ENCODE data around the gene UNC50. TPM values are rescaled to one million over a fixed set of nuclear protein-coding genes. Genes with fewer than 3 reads are reported as not detected.

UNC50 gene
- total RNA-seq, 4 donors from 2014 or later, result 18.3 to 49.4 (median 36.3) TPM

DNA sequence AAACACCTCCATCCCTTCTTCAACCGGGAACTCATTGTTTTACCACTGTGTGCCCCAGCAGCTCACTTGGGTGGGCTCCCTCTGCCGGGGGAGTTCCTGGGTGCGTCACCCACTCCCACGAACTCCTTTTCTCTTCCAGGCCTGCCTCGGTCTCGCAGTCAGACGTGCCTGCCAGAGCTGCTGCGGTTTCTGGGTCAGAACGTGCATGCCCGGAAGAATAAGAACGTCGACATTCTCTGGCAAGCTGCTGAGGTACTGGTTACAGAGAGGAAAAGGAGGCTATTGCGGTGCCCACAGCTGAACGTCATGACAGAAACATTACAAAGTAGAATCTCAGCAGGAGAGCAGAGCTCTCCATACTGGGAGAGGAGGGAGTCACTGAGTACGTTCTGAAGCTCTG lies 35.7 kb upstream of the UNC50 start:
- H3K27me3 ChIP-seq, result no peaks in the 10 kb centered on the region
- DNase-seq, result no peak
- no peak overlapping the region for H3K27ac ChIP-seq
- H3K4me1 ChIP-seq, result peaks cover 0 to 12% (median 3%) of the 10 kb centered on the region in 3 donors
- H3K36me3 ChIP-seq, result peaks cover 4 to 86% (median 5%) of the 10 kb centered on the region in 3 donors
- no peak overlapping the region for H3K4me3 ChIP-seq
- 87% methylated on average over 12 to 14 of the region's 15 CpGs for WGBS, 2 donors
- intact Hi-C loops (cut with DNase I), result no loop called here
- TF ChIP-seq, protein P1, sequence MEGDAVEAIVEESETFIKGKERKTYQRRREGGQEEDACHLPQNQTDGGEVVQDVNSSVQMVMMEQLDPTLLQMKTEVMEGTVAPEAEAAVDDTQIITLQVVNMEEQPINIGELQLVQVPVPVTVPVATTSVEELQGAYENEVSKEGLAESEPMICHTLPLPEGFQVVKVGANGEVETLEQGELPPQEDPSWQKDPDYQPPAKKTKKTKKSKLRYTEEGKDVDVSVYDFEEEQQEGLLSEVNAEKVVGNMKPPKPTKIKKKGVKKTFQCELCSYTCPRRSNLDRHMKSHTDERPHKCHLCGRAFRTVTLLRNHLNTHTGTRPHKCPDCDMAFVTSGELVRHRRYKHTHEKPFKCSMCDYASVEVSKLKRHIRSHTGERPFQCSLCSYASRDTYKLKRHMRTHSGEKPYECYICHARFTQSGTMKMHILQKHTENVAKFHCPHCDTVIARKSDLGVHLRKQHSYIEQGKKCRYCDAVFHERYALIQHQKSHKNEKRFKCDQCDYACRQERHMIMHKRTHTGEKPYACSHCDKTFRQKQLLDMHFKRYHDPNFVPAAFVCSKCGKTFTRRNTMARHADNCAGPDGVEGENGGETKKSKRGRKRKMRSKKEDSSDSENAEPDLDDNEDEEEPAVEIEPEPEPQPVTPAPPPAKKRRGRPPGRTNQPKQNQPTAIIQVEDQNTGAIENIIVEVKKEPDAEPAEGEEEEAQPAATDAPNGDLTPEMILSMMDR (IDR thresholded peaks at IDR 0.05), result no peak
- no peak for TF ChIP-seq POLR2A (IDR thresholded peaks at IDR 0.05)
- H3K9me3 ChIP-seq, result no peaks in the 10 kb centered on the region

DNA sequence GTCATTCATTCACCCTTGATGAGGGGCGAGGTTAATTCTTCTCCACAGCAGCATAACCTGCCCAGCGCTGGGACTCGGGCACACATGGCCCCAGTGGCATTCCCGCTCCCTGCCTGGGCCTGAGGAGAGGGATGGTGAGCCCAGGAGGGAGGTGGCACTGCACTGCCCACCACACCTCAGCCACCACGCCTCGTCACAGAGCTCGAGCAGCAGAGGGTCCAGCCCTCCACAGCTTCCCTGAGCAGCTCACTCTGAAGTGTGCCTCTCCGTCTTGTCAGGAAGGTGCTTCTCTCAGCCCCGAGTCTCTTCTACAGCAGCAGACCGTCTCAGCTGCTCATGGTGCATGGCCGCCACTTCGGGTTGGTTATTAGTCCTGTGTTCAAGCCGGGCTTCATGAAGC lies 35.0 kb upstream of the UNC50 start:
- H3K27me3 ChIP-seq, result no peaks in the 10 kb centered on the region
- peaks cover 0 to 86% (median 6%) of the 10 kb centered on the region in 3 donors for H3K36me3 ChIP-seq
- no peak for TF ChIP-seq POLR2A (IDR thresholded peaks at IDR 0.05)
- TF ChIP-seq, protein P1 (IDR thresholded peaks at IDR 0.05), result no peak
- H3K4me1 ChIP-seq, result peaks cover 0 to 7% (median 3%) of the 10 kb centered on the region in 3 donors
- no peaks in the 10 kb centered on the region for H3K9me3 ChIP-seq
- 96 to 97% methylated on average over 5 of the region's 13 CpGs for WGBS, 2 donors
- H3K27ac ChIP-seq, result no peak overlapping the region
- no peak for DNase-seq
- intact Hi-C loops (cut with DNase I), result no loop called here
- no peak overlapping the region for H3K4me3 ChIP-seq

DNA sequence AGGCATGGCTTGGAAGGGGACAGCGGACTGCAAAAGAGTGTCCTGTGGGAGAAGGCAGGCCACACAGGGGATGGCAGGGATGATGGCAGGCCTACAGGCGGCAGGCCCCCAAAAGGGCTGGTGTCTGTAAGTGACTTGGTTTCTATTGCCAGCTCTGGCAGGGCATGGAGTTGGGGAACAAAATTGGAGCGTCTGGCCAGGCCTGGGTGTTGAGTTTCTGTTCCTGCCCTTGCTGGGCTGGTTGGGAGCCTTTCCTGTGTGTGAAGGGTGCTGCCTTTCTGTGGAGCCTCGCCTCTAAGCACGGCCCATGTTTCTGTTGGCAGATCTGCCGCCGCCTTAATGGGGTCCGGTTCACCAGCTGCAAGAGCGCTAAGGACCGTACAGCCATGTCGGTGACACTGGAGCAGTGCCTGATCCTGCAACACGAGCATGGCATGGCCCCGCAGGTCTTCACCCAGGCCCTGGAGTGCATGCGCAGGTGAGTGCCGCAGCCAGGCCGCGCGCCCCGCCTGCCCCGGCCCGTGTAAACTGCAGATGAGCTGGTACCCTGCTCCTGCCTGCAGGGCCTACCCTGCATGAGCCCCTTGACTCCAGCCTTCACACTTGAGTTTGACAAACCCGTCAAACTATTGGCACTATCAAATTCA lies 31.6 kb upstream of the UNC50 start:
- H3K9me3 ChIP-seq, result no peaks in the 10 kb centered on the region
- WGBS, 2 donors, result 92 to 95% methylated on average over 3 to 11 of the region's 22 CpGs
- peaks cover 0 to 94% (median 3%) of the 10 kb centered on the region in 3 donors for H3K36me3 ChIP-seq
- no peak for DNase-seq
- intact Hi-C loops (cut with DNase I), result no loop called here
- TF ChIP-seq, protein P1 (IDR thresholded peaks at IDR 0.05), result no peak
- TF ChIP-seq POLR2A (IDR thresholded peaks at IDR 0.05), result no peak
- no peak overlapping the region for H3K4me3 ChIP-seq
- H3K27ac ChIP-seq, result no peak overlapping the region
- no peaks in the 10 kb centered on the region for H3K4me1 ChIP-seq
- no peaks in the 10 kb centered on the region for H3K27me3 ChIP-seq

DNA sequence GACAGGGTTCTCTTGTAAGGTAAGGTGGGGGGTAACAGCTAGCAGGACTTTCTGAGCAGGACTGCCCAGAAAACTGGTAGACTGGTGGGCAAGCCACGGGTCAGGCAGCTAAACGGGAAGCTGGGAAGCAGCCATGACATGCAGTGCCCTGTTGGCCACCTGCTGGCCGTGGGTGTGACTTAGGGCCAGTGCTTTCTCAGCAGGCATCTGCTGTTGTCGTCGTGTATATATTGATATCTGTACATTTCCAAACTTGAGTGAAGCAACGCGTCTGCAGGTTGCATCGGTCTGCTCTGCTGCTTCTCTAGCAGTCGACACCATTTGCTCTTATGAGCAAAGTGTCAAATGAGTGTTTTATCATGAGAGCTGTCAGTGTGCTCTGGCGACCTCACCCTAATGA lies 31.1 kb upstream of the UNC50 start:
- H3K36me3 ChIP-seq, result peaks cover 0 to 95% (median 3%) of the 10 kb centered on the region in 3 donors
- no peak for DNase-seq
- no peak overlapping the region for H3K4me3 ChIP-seq
- no peaks in the 10 kb centered on the region for H3K9me3 ChIP-seq
- no peaks in the 10 kb centered on the region for H3K4me1 ChIP-seq
- H3K27ac ChIP-seq, result no peak overlapping the region
- no peaks in the 10 kb centered on the region for H3K27me3 ChIP-seq
- intact Hi-C loops (cut with DNase I), result no loop called here
- TF ChIP-seq, protein P1 (IDR thresholded peaks at IDR 0.05), result peak in 1 of 6 experiments; percentile 18
- TF ChIP-seq POLR2A (IDR thresholded peaks at IDR 0.05), result no peak
- 75 to 81% methylated on average over 8 to 9 of the region's 10 CpGs for WGBS, 2 donors

DNA sequence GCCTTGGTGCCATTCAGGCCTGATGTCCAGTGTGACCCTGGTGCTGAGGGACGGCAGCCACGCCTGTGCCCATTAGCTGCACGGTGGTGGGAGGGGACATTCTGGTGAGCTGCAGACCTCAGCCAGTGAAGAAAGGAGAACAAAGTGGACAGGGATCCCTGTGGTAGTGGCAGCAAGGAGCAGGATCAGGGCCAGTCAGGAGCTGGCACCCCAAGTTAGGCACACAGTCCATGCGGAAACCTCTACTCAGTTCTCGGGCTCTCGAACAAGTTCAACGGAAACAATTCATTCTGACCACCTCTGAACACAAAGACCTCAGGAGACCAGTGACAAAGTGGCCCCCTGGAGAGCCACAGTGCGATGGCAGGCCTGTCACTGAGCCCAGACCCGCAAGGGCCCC lies 30.2 kb upstream of the UNC50 start:
- Histone ChIP-seq H3K27ac (no peak overlapping the region), H3K9me3 (no peaks in the 10 kb centered on the region), H3K36me3 (peaks cover 0 to 95% (median 3%) of the 10 kb centered on the region in 3 donors), H3K4me1 (no peaks in the 10 kb centered on the region), H3K27me3 (no peaks in the 10 kb centered on the region), H3K4me3 (no peak overlapping the region)
- TF ChIP-seq POLR2A (IDR thresholded peaks at IDR 0.05), result no peak
- TF ChIP-seq, protein P1 (IDR thresholded peaks at IDR 0.05), result no peak
- intact Hi-C loops (cut with DNase I), result no loop called here
- 85 to 98% methylated on average over 7 of the region's 9 CpGs for WGBS, 2 donors
- no peak for DNase-seq
